GM19395 (cell line): ENCODE measurements around the gene KRTAP15-1.

ENCODE experiments used
- ATAC-seq: cut with Tn5 transposase; IDR thresholded peaks from one replicate; pipeline ENCODE4 v1.9.1; 2021; ENCODE audit warnings: mild to moderate bottlenecking, moderate library complexity; ENCODE audit not compliant: unreplicated experiment

The KRTAP15-1 gene

GRCh38 chr21:30486180-30486579, 46.1 kb downstream of the KRTAP15-1 start:
- ATAC-seq = no peak

GRCh38 chr21:30487336-30487735, 47.3 kb downstream of the KRTAP15-1 start, which contains the start of gene KRTAP19-2:
Gene KRTAP19-2 (minus strand): TSS chr21:30487436. CDS start chr21:30487348, 88 bp downstream.
- ATAC-seq = no peak
